C4-2B (cell line): ENCODE results near the gene A2M.

Experiments
- H3K27ac ChIP-seq: fragments of 450-650 bp; 2 replicates; pipeline ENCODE4 v1.5.1; 2017
- CTCF ChIP-seq: fragments of 450-650 bp; conservative IDR thresholded peaks from 2 replicates; pipeline ENCODE4 v1.5.1; 2017; ENCODE audit warnings: mild to moderate bottlenecking
- ZFX ChIP-seq: fragments of 450-650 bp; IDR thresholded peaks from 2 replicates; pipeline ENCODE4 v1.6.1; 2017

A2M gene

DNA sequence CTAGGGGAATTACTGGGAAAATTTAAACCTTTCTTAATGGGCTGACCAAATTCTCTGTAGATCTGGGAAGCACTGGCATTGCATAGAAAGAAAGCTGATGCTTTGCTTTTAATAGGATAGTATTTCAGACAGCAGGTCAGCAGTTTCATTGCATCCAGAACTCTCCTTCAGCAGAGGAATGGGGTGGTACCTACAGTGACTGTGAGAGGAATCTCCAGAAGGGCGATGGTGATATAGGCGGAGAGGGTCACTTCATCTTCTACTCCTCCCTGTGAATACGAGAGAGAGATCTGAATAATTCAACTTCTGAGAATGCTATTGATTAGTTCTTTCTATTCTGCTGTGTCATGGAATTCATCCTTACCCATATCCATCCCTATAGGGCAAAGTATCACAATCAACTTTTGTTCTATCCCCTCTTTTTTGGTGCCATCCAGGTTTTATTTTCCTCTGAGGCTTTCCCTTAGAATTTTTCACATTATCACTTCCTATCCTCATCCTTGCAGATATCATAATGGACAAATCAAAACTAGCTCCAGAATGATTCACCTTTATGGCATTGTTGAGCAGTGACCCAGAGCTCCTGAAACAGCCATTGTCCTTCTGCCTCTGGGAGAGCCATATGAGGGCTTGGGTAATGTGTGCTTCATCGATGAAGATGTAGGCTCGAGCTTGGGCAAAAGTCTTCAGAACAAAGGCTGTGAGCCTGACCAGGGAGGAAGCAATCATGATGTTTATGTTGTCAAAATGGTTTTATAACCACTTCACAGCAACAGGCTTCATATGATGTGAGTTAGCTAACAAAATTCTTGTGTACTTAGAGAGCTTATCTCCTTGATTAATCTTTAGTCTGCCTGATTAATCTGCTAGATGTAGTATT lies 38.3 kb downstream of the A2M start:
- no peak overlapping the region for H3K27ac ChIP-seq
- no peak for TF ChIP-seq CTCF
- no peak for TF ChIP-seq ZFX

- TF ChIP-seq CTCF (no peak), ZFX (no peak)
- no peak overlapping the region for H3K27ac ChIP-seq
Observed at GRCh38 chr12:9076733-9077132, 39.0 kb downstream of the A2M start.

- no peak overlapping the region for H3K27ac ChIP-seq
- no peak for TF ChIP-seq CTCF
- no peak for TF ChIP-seq ZFX
Observed at GRCh38 chr12:9075138-9075535, 40.6 kb downstream of the A2M start.

- H3K27ac ChIP-seq = no peak overlapping the region
- no peak for TF ChIP-seq ZFX
- no peak for TF ChIP-seq CTCF
Observed at GRCh38 chr12:9074484-9075137, 41.1 kb downstream of the A2M start.

DNA sequence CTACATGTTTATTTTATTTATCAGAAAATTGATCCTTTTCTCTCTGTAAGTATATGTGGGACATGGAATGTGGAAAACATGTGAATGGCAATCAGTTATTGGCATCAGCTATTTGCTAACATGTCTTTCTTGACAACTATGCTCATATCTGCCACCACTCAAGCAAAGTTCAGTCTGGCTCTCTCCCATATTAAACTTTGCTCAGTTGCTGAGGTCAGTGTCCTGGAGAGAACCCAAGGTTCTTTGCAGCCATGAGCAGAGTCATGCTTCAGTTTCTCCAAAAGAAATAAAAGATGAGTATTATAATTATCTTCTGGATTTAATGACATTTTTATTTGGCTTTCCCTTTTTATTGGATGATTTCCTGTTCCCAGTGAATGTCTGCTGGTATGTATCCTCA lies 42.6 kb downstream of the A2M start:
- no peak overlapping the region for H3K27ac ChIP-seq
- TF ChIP-seq ZFX (no peak), CTCF (no peak)

- no peak for TF ChIP-seq ZFX
- TF ChIP-seq CTCF = no peak
- H3K27ac ChIP-seq = peak overlapping the region; percentile 24; the same call in 1 of the 2 replicates
Observed at GRCh38 chr12:9072481-9073038, 43.2 kb downstream of the A2M start.

DNA sequence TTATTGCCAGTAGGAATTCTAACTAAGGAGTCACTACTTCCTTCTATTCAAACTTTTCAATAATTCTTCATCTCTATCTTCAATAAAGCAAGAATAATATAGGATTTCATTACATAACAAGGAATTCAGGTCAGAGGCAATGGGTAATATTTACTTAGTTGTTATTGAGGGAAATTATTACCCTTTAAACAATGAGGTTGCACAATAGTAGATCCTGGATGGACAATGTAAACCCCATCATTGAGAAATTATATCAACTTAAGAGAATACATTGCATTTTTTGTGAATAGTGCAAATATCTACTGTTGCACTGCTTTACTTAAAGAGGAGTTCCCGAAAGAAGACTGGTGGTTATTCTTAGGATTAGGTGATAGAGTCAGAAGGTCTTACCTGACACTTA lies 43.8 kb downstream of the A2M start:
- no peak overlapping the region for H3K27ac ChIP-seq
- TF ChIP-seq CTCF (no peak), ZFX (no peak)
